H1 (cell line): ENCODE measurements around the gene ZNF316. TPM values are rescaled to one million over a fixed set of nuclear protein-coding genes. Genes with fewer than 3 reads are reported as not detected.

Experiments used
- CHD7 ChIP-seq: fragments of 300-600 bp; sonication (generic); IDR thresholded peaks from 2 replicates; pipeline ENCODE4 v1.7.1; 2012; ENCODE audit warnings: low read length, moderate library complexity, mild to moderate bottlenecking, inconsistent platforms; ENCODE audit not compliant: insufficient replicate concordance
- CTBP2 ChIP-seq: IDR thresholded peaks from 2 replicates; pipeline ENCODE4 v1.7.0; 2011; ENCODE audit warnings: borderline replicate concordance, mild to moderate bottlenecking, moderate library complexity, mixed read lengths, low read length; ENCODE audit not compliant: insufficient read depth, insufficient read length
- JUND ChIP-seq: IDR thresholded peaks from 2 replicates; pipeline ENCODE4 v1.6.1; 2011; ENCODE audit warnings: mild to moderate bottlenecking, improper control_type of control experiment, low read length
- PHF8 ChIP-seq: fragments of 200-600 bp; sonication (generic); conservative IDR thresholded peaks from 2 replicates; pipeline ENCODE4 v1.7.1; 2012; ENCODE audit warnings: low read depth, mild to moderate bottlenecking, inconsistent platforms, low read length, moderate library complexity
- RNF2 ChIP-seq: fragments of 200-900, 300-1000 bp; sonication (generic); IDR thresholded peaks from 2 replicates; pipeline ENCODE4 v1.7.1; 2016; ENCODE audit warnings: borderline replicate concordance, low read depth, mild to moderate bottlenecking, antibody characterized with exemption, low read length; ENCODE audit not compliant: poor library complexity, severe bottlenecking; ENCODE audit errors: missing control alignments
- SUZ12 ChIP-seq: fragments of 200-600 bp; sonication (generic); IDR thresholded peaks from 2 replicates; pipeline ENCODE4 v1.6.1; 2012; ENCODE audit warnings: mild to moderate bottlenecking, inconsistent platforms, low read length, moderate library complexity, mixed read lengths
- TAF7 ChIP-seq: optimal IDR thresholded peaks from 2 replicates; pipeline ENCODE3; 2011; ENCODE audit warnings: low read depth, mild to moderate bottlenecking, inconsistent platforms, low read length, moderate library complexity, borderline replicate concordance
- polyA plus RNA-seq, 7 experiments: library from polyadenylated mRNA; depleted of rRNA in 3 of 7; stranded (reverse) in 5 of 7; unstranded in 2 of 7; fragments of >200 nt in 5 of 7; fragments of 200-250 nt in 2 of 7; gene quantifications; 1 replicate in 5 of 7; 2 replicates in 1 of 7; 4 replicates in 1 of 7; pipeline versions ENCODE4 v1.2.1 to v1.2.3, GENCODE V29; 2011 to 2013; ENCODE audit warnings: missing spikeins in 2 of 7, mixed read lengths in 2 of 7
- total RNA-seq: library from RNA; stranded (reverse); fragmentation: NEBNext Ultra II Directional; extraction: Animal tissue kit (Norgen Biotek cat#: 25700); gene quantifications from 2 replicates; pipeline ENCODE4 v1.2.1, GENCODE V29; 2021

ZNF316 gene
- total and polyA plus RNA-seq, 2 of the 8 experiments (the other 6 are each of a cell fraction or from before 2014, with no cell fraction given), result 3.6 to 13.7 TPM

- TF ChIP-seq CHD7 (no peak), CTBP2 (no peak), PHF8 (no peak), JUND (no peak), RNF2 (no peak), SUZ12 (no peak), TAF7 (no peak)
Measured at GRCh38 chr7:6589151-6589828, 47.8 kb upstream of the ZNF316 start (continued).
